ENCODE data around the gene CLCN1.

- TF ChIP-seq EZH2phosphoT487 (IDR thresholded peaks at IDR 0.05; ENCODE audit: borderline replicate concordance) (no peak), CTCF (conservative IDR thresholded peaks at IDR 0.05; ENCODE audit: low read length) (no peak)
Observed at GRCh38 chr7:143384661-143385631, 69.0 kb downstream of the CLCN1 start.
